Measurements from ENCODE around the gene SECTM1. TPM values are rescaled to one million over a fixed set of nuclear protein-coding genes. Genes with fewer than 3 reads are reported as not detected.

Gene SECTM1
- total and polyA plus RNA-seq, 9 of the 15 experiments (the other 6 are each of a cell fraction or from before 2014, with no cell fraction given): 0.11 to 0.46 (median 0.18) TPM; not detected in 6

DNA sequence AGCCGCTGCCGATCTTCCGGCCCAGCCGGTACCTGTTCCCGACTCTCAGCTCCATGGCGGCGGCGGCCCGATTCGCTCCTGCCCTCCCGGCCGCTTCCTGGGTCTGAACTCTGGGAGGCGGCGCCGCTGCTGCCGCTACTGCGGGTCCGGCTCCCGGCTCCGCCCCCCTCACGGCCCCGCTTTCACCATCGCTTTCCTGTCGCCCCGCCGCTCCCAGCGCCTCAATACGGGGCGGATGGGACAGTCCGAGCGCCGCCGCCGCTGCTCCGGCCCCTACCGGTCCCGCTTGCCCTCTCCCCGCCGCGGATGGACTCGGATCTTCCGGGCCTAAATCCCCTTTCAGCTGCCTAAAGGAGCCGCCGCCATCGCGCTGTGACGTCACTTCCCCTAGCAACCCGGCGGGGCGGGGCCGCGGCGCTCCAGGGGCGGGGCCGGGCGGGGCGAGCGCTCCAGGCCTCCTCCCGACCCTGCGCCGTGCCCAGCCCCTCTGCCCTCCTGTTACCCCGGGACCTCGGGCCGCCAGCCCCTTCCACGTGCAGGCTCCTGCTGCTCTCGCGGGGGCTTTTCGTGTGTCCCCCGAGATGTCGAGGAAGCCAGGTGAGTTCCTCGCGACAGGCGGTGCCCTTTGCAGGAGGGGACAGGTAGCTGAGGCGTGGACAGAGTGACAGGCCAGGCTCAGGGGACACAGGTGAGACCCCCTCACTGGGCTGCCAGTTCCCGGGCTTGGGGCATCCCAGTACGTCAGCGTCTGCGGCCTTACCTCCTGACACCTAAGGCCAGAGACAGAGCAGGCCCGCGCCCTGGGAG lies 60.0 kb downstream of the SECTM1 start, which contains the start of gene CSNK1D (continued):
- TF ChIP-seq, protein P1, sequence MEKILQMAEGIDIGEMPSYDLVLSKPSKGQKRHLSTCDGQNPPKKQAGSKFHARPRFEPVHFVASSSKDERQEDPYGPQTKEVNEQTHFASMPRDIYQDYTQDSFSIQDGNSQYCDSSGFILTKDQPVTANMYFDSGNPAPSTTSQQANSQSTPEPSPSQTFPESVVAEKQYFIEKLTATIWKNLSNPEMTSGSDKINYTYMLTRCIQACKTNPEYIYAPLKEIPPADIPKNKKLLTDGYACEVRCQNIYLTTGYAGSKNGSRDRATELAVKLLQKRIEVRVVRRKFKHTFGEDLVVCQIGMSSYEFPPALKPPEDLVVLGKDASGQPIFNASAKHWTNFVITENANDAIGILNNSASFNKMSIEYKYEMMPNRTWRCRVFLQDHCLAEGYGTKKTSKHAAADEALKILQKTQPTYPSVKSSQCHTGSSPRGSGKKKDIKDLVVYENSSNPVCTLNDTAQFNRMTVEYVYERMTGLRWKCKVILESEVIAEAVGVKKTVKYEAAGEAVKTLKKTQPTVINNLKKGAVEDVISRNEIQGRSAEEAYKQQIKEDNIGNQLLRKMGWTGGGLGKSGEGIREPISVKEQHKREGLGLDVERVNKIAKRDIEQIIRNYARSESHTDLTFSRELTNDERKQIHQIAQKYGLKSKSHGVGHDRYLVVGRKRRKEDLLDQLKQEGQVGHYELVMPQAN (IDR thresholded peaks at IDR 0.05; ENCODE audit: borderline replicate concordance): peak; percentile 39; the same call in 1 of the 2 replicates
- TF ChIP-seq HDAC8 (tag; IDR thresholded peaks at IDR 0.05) (0 out of 2 replicates have a peak, but pooled peaks have one; percentile 59), HNRNPL (IDR thresholded peaks at IDR 0.05; ENCODE audit: low read depth, low read length) (peak; percentile 17; the same call in 1 of the 2 replicates), ZZZ3 (IDR thresholded peaks at IDR 0.05) (peak; percentile 100), ERF (CRISPR knock-in tag; IDR thresholded peaks at IDR 0.05) (0 out of 2 replicates have a peak, but pooled peaks have one; percentile 62), HLTF (IDR thresholded peaks at IDR 0.05) (peak; percentile 31; the same call in 1 of the 2 replicates), HDAC1 (IDR thresholded peaks at IDR 0.05) (peak in 1 of 2 experiments; percentile 4; a peak in 1 of 4 replicates), ZNF717 (CRISPR knock-in tag; IDR thresholded peaks at IDR 0.05) (no peak), CCNT2 (IDR thresholded peaks at IDR 0.05; ENCODE audit: borderline replicate concordance, extremely low read depth, insufficient read length, low read depth, low read length) (peak; percentile 70), SMAD1 (IDR thresholded peaks at IDR 0.05; ENCODE audit: low read depth, low read length, partially characterized antibody) (peak; percentile 64), FOSL1 (tag; conservative IDR thresholded peaks at IDR 0.05) (peak; percentile 68), BRD4 (IDR thresholded peaks at IDR 0.05) (peak; percentile 80; the same call in 1 of the 2 replicates), RHOXF2B (CRISPR knock-in tag; conservative IDR thresholded peaks at IDR 0.05) (no peak), PRPF4 (IDR thresholded peaks at IDR 0.05; ENCODE audit: insufficient read depth, low read depth, low read length, poor library complexity, severe bottlenecking) (peak; percentile 8), SPI1 (IDR thresholded peaks at IDR 0.05; ENCODE audit: borderline replicate concordance, low read depth, low read length) (peak; percentile 84), JUN (IDR thresholded peaks at IDR 0.05; ENCODE audit: borderline replicate concordance, low read depth, low read length) (0 out of 2 replicates have a peak, but pooled peaks have one; percentile 3), JUN (CRISPR knock-in tag; IDR thresholded peaks at IDR 0.05; ENCODE audit: borderline replicate concordance) (no peak), ZNF79 (CRISPR knock-in tag; IDR thresholded peaks at IDR 0.05; ENCODE audit: low read depth) (no peak)
- TF ChIP-seq, protein P2, sequence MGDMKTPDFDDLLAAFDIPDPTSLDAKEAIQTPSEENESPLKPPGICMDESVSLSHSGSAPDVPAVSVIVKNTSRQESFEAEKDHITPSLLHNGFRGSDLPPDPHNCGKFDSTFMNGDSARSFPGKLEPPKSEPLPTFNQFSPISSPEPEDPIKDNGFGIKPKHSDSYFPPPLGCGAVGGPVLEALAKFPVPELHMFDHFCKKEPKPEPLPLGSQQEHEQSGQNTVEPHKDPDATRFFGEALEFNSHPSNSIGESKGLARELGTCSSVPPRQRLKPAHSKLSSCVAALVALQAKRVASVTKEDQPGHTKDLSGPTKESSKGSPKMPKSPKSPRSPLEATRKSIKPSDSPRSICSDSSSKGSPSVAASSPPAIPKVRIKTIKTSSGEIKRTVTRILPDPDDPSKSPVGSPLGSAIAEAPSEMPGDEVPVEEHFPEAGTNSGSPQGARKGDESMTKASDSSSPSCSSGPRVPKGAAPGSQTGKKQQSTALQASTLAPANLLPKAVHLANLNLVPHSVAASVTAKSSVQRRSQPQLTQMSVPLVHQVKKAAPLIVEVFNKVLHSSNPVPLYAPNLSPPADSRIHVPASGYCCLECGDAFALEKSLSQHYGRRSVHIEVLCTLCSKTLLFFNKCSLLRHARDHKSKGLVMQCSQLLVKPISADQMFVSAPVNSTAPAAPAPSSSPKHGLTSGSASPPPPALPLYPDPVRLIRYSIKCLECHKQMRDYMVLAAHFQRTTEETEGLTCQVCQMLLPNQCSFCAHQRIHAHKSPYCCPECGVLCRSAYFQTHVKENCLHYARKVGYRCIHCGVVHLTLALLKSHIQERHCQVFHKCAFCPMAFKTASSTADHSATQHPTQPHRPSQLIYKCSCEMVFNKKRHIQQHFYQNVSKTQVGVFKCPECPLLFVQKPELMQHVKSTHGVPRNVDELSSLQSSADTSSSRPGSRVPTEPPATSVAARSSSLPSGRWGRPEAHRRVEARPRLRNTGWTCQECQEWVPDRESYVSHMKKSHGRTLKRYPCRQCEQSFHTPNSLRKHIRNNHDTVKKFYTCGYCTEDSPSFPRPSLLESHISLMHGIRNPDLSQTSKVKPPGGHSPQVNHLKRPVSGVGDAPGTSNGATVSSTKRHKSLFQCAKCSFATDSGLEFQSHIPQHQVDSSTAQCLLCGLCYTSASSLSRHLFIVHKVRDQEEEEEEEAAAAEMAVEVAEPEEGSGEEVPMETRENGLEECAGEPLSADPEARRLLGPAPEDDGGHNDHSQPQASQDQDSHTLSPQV (IDR thresholded peaks at IDR 0.05): 0 out of 2 replicates have a peak, but pooled peaks have one; percentile 36
- TF ChIP-seq, protein P3, sequence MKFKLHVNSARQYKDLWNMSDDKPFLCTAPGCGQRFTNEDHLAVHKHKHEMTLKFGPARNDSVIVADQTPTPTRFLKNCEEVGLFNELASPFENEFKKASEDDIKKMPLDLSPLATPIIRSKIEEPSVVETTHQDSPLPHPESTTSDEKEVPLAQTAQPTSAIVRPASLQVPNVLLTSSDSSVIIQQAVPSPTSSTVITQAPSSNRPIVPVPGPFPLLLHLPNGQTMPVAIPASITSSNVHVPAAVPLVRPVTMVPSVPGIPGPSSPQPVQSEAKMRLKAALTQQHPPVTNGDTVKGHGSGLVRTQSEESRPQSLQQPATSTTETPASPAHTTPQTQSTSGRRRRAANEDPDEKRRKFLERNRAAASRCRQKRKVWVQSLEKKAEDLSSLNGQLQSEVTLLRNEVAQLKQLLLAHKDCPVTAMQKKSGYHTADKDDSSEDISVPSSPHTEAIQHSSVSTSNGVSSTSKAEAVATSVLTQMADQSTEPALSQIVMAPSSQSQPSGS (CRISPR knock-in tag; IDR thresholded peaks at IDR 0.05): peak; percentile 70; the same call in 1 of the 2 replicates
